ENCODE data around the gene KAZN.

Gene KAZN

DNA sequence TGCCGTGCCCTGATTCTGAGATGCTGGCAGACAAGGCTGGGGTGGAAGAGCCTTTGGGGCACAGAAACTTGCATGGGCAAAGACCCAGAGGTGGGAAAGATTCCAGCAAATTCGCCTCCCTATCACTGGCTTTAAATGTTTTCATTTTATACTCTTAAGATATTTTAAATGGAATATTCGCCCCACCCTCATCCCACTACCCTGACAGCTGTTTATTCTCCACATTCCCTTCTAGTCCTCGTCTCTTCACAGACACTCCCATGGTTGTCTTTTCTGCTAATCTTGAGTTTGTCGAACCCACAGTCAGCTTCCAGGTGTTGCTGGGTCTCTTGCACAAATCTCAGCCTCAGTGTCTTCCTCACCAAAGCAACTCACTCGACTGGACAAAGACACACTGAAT is 245.0 kb downstream of the KAZN start:
- Histone ChIP-seq H3K4me3 (ENCODE audit: insufficient read depth in 1 of 2, low read depth in 1 of 2, low read length in 2 of 2) (no peak overlapping the region), H2BK5ac (ENCODE audit: low read depth, low read length, poor library complexity, severe bottlenecking) (no peak overlapping the region), H3K23ac (ENCODE audit: low read length in 2 of 2) (no peak overlapping the region), H2AK5ac (ENCODE audit: low read length, severe bottlenecking) (no peak overlapping the region), H4K8ac (ENCODE audit: low read length) (peak overlapping the region; percentile 88), H3K9me3 (ENCODE audit: control insufficient read depth, low read length) (peaks cover 35% of the 10 kb centered on the region), H3K27me3 (ENCODE audit: control insufficient read depth in 1 of 2, insufficient read depth in 1 of 2, low read length in 2 of 2) (no peaks in the 10 kb centered on the region), H3K4ac (ENCODE audit: low read depth in 1 of 2, low read length in 2 of 2) (peak overlapping the region; percentile 84 to 87), H3K9ac (ENCODE audit: low read length) (no peak overlapping the region), H2BK120ac (ENCODE audit: low read depth, low read length) (peak overlapping the region; percentile 78), H3K36me3 (ENCODE audit: control insufficient read depth in 1 of 2, insufficient read depth in 2 of 2, low read depth in 1 of 2, low read length in 2 of 2) (no peaks in the 10 kb centered on the region), H3K27ac (ENCODE audit: low read length, poor library complexity, severe bottlenecking) (no peak overlapping the region), H2BK15ac (ENCODE audit: low read depth, poor library complexity, severe bottlenecking) (peak overlapping the region; percentile 54), H3K4me1 (ENCODE audit: control insufficient read depth, insufficient read depth, low read depth, low read length) (no peaks in the 10 kb centered on the region), H2BK12ac (ENCODE audit: low read length in 2 of 2) (peak overlapping the region; percentile 86 to 97), H3K79me1 (replicated peaks; ENCODE audit: low read length, poor library complexity, severe bottlenecking) (no peaks in the 10 kb centered on the region), H3K14ac (ENCODE audit: low read length in 2 of 2) (peak overlapping the region in 1 of 2 experiments; percentile 82), H4K91ac (ENCODE audit: low read length) (peak overlapping the region; percentile 77), H3K4me2 (ENCODE audit: low read length, poor library complexity, severe bottlenecking) (no peak overlapping the region), H3K18ac (ENCODE audit: low read depth in 1 of 2, low read length in 2 of 2) (peak overlapping the region; percentile 91 to 95), H2AFZ (ENCODE audit: low read depth, low read length) (no peak overlapping the region)
- 73% methylated on average over 5 of the region's 6 CpGs for WGBS
- no peak for DNase-seq

DNA sequence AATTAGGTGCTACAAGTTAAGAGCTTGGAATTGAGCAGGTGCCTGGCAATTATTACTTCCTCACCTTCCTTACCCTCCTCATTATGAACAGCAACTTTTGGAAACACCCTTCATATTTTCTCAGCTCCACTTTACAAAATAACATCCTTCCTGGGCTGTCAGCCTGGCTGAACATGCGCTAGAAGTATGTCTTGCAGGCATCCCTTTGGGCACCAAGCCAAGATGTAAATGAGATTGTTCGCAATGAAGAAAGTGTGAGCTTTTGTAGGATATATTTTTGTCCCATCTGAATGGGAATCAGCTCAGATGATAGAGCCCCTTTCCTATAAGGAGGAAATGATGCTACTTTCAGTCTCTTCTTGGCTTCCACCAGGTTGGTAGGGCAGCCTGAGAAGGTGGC is 245.9 kb downstream of the KAZN start:
- no peaks in the 10 kb centered on the region for H3K36me3 ChIP-seq (ENCODE audit: control insufficient read depth in 1 of 2, insufficient read depth in 2 of 2, low read depth in 1 of 2, low read length in 2 of 2)
- H3K23ac ChIP-seq (ENCODE audit: low read length in 2 of 2) = no peak overlapping the region
- no peak for DNase-seq
- H2AK5ac ChIP-seq (ENCODE audit: low read length, severe bottlenecking) = no peak overlapping the region
- no peak overlapping the region for H2BK5ac ChIP-seq (ENCODE audit: low read depth, low read length, poor library complexity, severe bottlenecking)
- H3K27me3 ChIP-seq (ENCODE audit: control insufficient read depth in 1 of 2, insufficient read depth in 1 of 2, low read length in 2 of 2) = no peaks in the 10 kb centered on the region
- no peak overlapping the region for H3K9ac ChIP-seq (ENCODE audit: low read length)
- peaks cover 35% of the 10 kb centered on the region for H3K9me3 ChIP-seq (ENCODE audit: control insufficient read depth, low read length)
- no peak overlapping the region for H3K4me2 ChIP-seq (ENCODE audit: low read length, poor library complexity, severe bottlenecking)
- H2AFZ ChIP-seq (ENCODE audit: low read depth, low read length) = no peak overlapping the region
- no peak overlapping the region for H3K4ac ChIP-seq (ENCODE audit: low read depth in 1 of 2, low read length in 2 of 2)
- WGBS = 96% methylated on average over 2 of the region's 2 CpGs
- H2BK120ac ChIP-seq (ENCODE audit: low read depth, low read length) = no peak overlapping the region
- no peaks in the 10 kb centered on the region for H3K79me1 ChIP-seq (replicated peaks; ENCODE audit: low read length, poor library complexity, severe bottlenecking)
- H4K91ac ChIP-seq (ENCODE audit: low read length) = no peak overlapping the region
- H2BK15ac ChIP-seq (ENCODE audit: low read depth, poor library complexity, severe bottlenecking) = peak overlapping the region; percentile 49
- H3K27ac ChIP-seq (ENCODE audit: low read length, poor library complexity, severe bottlenecking) = no peak overlapping the region
- H3K18ac ChIP-seq (ENCODE audit: low read depth in 1 of 2, low read length in 2 of 2) = no peak overlapping the region
- H3K4me3 ChIP-seq (ENCODE audit: insufficient read depth in 1 of 2, low read depth in 1 of 2, low read length in 2 of 2) = no peak overlapping the region
- no peaks in the 10 kb centered on the region for H3K4me1 ChIP-seq (ENCODE audit: control insufficient read depth, insufficient read depth, low read depth, low read length)
- peak overlapping the region in 1 of 2 experiments; percentile 49 for H2BK12ac ChIP-seq (ENCODE audit: low read length in 2 of 2)
- no peak overlapping the region for H3K14ac ChIP-seq (ENCODE audit: low read length in 2 of 2)
- no peak overlapping the region for H4K8ac ChIP-seq (ENCODE audit: low read length)

DNA sequence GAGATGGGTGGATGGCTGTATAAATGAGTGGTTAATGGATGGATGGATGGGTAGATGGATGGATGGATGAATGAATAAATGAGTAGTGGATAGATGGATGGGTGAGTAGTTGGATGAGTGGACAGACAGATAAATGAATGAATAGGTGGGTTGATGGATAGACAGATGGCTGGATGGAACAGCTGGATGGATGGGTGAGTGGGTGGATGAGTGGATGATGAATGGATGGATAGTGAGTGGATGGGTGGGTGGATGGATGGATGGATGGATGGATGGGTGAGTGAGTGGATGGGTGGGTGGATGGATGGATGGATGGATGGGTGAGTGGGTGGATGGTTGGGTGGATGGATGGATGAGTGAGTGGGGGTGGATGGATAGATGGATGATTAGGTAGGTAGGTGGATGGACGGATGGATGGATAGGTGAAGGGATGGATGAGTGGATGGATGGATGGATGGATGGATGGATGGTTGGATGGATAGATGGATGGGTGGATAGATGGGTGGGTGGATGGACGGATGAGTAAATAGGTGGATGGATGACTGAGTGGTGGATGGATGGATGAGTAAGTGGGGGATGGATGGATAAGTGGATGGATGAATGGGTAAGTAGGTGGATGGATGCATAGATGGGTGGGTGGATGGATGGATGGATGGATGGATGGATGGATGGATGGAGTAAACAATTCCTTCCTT is 246.6 kb downstream of the KAZN start:
- Histone ChIP-seq H4K8ac (ENCODE audit: low read length) (no peak overlapping the region), H3K4ac (ENCODE audit: low read depth in 1 of 2, low read length in 2 of 2) (no peak overlapping the region), H3K9ac (ENCODE audit: low read length) (no peak overlapping the region), H3K79me1 (replicated peaks; ENCODE audit: low read length, poor library complexity, severe bottlenecking) (no peaks in the 10 kb centered on the region), H3K9me3 (ENCODE audit: control insufficient read depth, low read length) (peaks cover 35% of the 10 kb centered on the region), H3K4me3 (ENCODE audit: insufficient read depth in 1 of 2, low read depth in 1 of 2, low read length in 2 of 2) (no peak overlapping the region), H3K4me2 (ENCODE audit: low read length, poor library complexity, severe bottlenecking) (no peak overlapping the region), H3K14ac (ENCODE audit: low read length in 2 of 2) (no peak overlapping the region), H4K91ac (ENCODE audit: low read length) (no peak overlapping the region), H3K4me1 (ENCODE audit: control insufficient read depth, insufficient read depth, low read depth, low read length) (no peaks in the 10 kb centered on the region), H3K18ac (ENCODE audit: low read depth in 1 of 2, low read length in 2 of 2) (no peak overlapping the region), H3K27ac (ENCODE audit: low read length, poor library complexity, severe bottlenecking) (no peak overlapping the region), H2AFZ (ENCODE audit: low read depth, low read length) (no peak overlapping the region), H2BK5ac (ENCODE audit: low read depth, low read length, poor library complexity, severe bottlenecking) (no peak overlapping the region), H2BK120ac (ENCODE audit: low read depth, low read length) (no peak overlapping the region), H2BK15ac (ENCODE audit: low read depth, poor library complexity, severe bottlenecking) (no peak overlapping the region), H2BK12ac (ENCODE audit: low read length in 2 of 2) (peak overlapping the region in 1 of 2 experiments; percentile 67), H3K23ac (ENCODE audit: low read length in 2 of 2) (no peak overlapping the region), H3K27me3 (ENCODE audit: control insufficient read depth in 1 of 2, insufficient read depth in 1 of 2, low read length in 2 of 2) (no peaks in the 10 kb centered on the region), H2AK5ac (ENCODE audit: low read length, severe bottlenecking) (no peak overlapping the region), H3K36me3 (ENCODE audit: control insufficient read depth in 1 of 2, insufficient read depth in 2 of 2, low read depth in 1 of 2, low read length in 2 of 2) (no peaks in the 10 kb centered on the region)
- no peak for DNase-seq
- WGBS = 94% methylated on average over 2 of the region's 2 CpGs

DNA sequence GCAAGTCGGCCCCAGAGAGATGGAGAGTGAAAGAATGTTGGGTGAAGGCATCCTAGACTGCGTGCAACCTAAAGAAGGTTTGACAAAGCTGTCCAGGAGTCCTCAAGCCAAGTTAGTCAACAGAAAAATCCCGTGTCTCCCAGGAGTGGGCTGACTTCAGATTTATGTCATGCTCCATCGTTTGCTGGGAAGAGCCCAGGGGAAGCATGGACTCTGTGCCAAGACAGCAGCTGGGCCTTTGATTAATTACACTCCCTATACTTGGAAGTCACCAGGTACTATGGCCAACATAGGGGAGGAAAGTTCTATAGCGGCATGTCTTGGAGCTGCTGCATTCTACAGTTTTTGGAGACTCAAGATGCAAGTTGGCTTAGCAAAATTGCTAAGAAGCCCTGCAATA is 247.4 kb downstream of the KAZN start:
- no peak overlapping the region for H2BK120ac ChIP-seq (ENCODE audit: low read depth, low read length)
- H3K9me3 ChIP-seq (ENCODE audit: control insufficient read depth, low read length) = peaks cover 27% of the 10 kb centered on the region
- H3K4me1 ChIP-seq (ENCODE audit: control insufficient read depth, insufficient read depth, low read depth, low read length) = no peaks in the 10 kb centered on the region
- no peak overlapping the region for H3K14ac ChIP-seq (ENCODE audit: low read length in 2 of 2)
- no peak overlapping the region for H3K4me2 ChIP-seq (ENCODE audit: low read length, poor library complexity, severe bottlenecking)
- H2BK12ac ChIP-seq (ENCODE audit: low read length in 2 of 2) = no peak overlapping the region
- no peak overlapping the region for H3K23ac ChIP-seq (ENCODE audit: low read length in 2 of 2)
- H4K8ac ChIP-seq (ENCODE audit: low read length) = no peak overlapping the region
- H3K18ac ChIP-seq (ENCODE audit: low read depth in 1 of 2, low read length in 2 of 2) = no peak overlapping the region
- H3K9ac ChIP-seq (ENCODE audit: low read length) = no peak overlapping the region
- no peak overlapping the region for H2BK15ac ChIP-seq (ENCODE audit: low read depth, poor library complexity, severe bottlenecking)
- no peaks in the 10 kb centered on the region for H3K79me1 ChIP-seq (replicated peaks; ENCODE audit: low read length, poor library complexity, severe bottlenecking)
- H2AK5ac ChIP-seq (ENCODE audit: low read length, severe bottlenecking) = no peak overlapping the region
- H3K36me3 ChIP-seq (ENCODE audit: control insufficient read depth in 1 of 2, insufficient read depth in 2 of 2, low read depth in 1 of 2, low read length in 2 of 2) = no peaks in the 10 kb centered on the region
- no peaks in the 10 kb centered on the region for H3K27me3 ChIP-seq (ENCODE audit: control insufficient read depth in 1 of 2, insufficient read depth in 1 of 2, low read length in 2 of 2)
- H3K27ac ChIP-seq (ENCODE audit: low read length, poor library complexity, severe bottlenecking) = no peak overlapping the region
- H4K91ac ChIP-seq (ENCODE audit: low read length) = no peak overlapping the region
- H3K4ac ChIP-seq (ENCODE audit: low read depth in 1 of 2, low read length in 2 of 2) = no peak overlapping the region
- no peak overlapping the region for H2AFZ ChIP-seq (ENCODE audit: low read depth, low read length)
- no peak for DNase-seq
- H2BK5ac ChIP-seq (ENCODE audit: low read depth, low read length, poor library complexity, severe bottlenecking) = no peak overlapping the region
- WGBS = 86% methylated on average over 5 of the region's 5 CpGs
- no peak overlapping the region for H3K4me3 ChIP-seq (ENCODE audit: insufficient read depth in 1 of 2, low read depth in 1 of 2, low read length in 2 of 2)
